ENCODE results near the gene ACOX3.

Gene ACOX3

DNA sequence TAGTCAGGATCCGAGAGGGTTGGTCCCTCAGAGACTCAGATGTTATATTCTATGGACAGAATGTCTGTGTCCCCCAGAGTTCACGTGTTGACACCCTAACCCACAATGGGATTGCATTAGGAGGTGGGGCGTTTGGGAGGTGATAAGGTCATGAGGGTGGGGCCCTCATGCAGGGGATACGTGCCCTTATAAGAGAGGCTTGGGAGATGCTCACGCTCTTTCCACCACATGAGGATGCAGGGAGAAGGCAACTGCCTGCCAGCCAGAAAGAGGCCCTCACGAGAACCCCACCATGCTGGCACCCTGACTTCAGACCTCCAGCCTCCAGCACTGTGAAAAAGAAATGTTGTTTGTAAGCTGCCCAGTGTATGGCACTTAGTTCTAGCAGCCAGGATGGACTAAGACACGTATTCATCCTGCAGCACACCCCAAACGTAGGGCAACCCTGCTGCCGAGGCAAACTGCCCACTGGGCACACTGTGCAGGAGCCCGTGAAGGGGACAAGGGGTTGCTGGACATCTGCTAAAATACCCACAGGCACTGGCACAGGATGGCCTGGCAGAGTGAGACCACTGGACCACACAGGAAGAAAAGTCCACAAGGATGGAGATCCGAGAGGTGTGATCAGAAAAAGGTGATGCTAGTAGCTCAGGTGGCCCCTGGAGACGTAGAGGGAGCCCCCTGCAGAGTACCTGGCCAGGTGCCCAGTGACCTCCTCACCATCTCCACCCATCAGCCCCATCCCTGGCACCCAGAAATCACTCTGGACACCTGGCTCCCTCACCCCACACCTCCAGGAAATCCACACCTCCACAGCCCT, 108.3 kb downstream of the ACOX3 start:
- no peak for DNase-seq

DNA sequence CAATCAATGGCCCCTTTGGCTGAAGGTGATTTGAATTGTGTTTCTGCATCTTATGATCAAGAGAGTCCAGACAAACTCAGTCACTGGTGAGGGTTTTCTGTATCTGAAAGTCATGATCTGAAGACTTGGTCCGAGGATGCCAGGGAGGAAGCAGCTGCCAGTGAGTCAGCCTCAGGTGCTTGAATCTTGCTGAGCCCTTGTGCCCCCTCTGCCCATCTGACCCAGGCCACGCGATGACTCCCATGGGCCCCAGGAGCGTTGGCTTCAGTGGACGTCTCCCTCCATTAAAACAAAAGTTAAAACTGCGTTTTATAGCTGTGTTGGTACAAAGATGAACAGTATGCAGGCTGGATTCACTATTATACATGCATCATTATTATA, 109.0 kb downstream of the ACOX3 start:
- DNase-seq, result no peak

DNA sequence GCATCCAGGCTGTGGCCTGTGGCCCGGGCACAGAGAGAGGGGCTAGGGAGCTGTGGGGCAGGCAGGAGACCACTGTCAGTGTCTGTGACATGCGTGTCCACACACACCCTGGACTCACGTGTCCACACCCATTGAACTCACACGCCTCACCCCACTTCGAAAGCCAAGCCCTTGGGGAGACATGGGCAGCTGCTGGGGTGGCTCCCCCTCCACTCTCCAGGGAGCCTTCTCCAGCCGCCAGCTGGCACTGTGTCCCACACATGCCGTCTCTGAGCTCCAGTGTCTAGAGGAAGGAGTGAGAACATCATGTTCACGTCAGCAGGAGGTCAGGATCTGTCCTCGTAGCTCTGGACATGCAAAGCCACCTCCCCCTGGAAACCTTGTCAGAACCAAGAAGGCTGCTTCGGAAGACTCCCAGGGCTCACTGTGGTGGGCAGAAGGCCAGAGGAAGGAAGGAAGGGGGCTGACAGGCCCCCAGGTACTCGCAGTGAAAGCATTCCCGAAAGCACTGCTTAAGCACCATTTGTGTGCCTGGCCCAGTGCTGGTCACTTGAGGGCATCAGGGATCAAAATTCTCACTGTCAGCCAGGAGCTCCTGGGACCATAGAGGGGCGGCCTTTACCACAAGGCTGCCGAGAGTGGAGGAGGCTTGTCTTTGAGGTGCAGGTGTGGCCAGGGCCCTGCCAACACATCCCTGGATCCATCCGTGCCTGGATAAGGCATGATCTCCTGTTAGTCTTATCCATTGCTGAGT, 109.5 kb downstream of the ACOX3 start:
- DNase-seq, result no peak

DNA sequence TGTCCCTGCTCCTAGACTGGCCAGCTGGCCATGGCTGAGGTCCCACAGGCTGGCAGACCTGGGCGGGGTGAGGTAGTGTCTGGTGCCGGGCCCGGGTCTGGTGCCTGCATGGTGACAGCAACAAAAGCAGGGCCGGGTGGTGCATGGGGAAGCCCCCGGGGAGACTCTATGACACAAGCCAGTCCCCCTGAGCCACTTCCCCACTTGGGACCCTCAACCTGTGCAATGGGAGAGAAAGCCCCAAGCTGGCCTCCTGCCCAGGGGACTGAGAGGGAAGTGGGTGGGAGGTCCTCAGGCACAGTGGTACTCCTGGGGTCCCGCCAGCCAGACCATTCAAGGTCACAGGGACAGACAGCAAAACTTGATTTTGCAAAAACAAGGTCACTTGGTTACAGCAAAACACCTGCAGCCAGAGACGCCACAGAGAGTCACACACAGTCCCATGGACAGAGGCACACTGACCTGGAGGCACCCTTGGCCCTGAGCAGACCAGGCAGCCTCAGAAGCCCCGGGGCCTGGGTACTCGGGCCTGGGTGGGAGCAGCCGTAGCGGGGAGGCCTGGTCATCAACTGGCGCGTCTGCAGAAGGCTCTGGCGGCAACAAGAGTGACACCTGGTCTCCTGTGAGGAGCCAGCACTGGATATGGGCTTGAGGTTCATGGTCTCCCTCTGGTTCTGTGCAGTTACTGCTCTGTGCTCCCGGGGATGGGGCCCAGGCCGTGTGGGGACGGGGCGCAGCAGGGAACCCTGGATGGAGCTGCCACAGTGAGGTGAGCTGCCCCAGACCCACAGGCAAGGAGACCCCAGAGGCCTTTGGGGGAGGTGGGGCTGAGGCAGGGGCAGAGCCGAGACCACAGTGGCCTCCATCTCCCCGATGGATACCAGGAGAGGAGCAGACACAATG, 110.4 kb downstream of the ACOX3 start:
- DNase-seq, result no peak

DNA sequence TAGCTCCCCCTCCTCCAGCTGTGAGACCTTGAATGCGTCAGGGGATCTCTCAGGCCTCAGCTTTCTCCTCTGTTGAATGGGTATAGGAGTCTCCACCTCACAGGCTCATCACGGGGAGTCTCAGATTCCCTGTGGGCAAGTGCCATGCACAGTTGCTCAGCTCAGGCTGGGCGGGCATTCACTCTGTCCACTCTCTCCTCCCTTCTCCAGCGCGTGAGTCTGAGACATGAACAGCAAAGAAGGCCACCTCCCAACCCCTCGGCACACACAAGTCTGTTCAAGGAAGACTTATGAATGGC, 111.0 kb downstream of the ACOX3 start:
- DNase-seq, result no peak

DNA sequence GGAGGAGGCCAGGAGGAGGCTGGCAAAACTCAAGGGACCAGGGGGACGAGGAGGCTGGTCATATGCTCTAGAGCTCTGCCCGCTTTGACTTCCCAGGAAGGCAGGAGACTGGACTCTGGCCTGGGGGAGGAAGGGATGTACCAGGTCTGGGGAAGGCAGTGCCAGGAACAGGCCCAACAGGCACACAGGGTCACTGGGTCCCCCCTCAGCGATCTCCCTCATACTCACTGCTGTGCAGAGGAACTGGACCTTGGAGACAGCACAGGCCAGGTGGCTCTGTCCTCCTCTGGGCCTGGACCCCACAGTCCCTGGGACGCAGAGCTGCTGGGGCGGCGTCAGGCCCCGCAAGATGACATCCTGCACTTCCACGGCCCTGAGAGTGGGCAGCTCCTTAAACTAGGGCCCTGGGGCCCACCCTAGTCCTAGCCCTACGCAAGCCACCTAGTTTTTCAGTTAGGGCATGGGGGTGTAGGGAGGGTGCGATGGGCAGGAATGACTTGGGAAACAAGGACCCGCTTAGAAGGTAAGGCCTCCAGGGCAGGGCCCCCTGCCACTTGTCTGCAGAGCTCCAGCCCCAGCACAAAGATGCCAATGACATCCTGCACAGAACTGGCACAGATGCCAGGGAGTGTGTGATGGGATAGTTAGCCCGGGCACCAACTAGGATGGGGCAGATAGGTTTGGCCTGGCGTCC, 111.5 kb downstream of the ACOX3 start:
- DNase-seq, result no peak

DNA sequence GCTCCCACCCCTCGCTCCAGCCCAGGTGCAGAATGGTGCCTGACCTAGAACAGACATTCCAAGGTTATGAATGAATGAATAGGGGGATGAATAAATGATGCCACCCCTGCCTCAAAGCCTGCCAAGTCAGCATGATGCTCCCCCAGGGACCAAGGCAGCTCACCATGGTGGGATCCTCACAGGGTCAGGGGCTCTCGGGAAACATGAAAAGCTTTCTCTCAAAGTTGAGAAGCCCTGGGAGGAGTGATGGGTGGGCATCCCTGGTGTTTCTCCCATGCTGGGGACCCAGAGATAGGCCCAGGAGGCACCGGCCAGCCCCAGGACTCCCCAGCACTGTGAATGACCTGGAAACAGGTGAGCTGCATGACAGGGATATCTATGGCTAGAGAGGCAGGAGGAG, 112.1 kb downstream of the ACOX3 start:
- DNase-seq, result no peak

DNA sequence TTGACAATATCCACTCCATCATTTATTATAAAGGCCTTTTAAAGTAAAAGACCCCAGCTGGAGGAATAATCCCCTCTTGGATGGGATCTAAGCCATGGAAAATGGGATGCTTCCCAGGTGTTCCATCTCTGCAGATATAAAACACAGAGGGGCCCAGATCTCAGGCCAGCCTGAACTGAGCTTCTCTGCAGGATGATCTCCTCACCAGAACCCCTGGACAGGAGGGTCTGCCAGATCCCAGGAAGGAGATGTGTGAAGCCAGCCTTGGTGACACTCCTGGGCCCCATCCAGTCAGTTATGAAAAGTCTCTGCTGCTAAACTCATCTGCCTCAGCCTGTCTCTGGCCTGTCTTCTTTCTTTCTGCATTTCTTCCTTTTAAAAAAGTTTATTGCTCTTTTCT, 114.3 kb downstream of the ACOX3 start:
- no peak for DNase-seq

DNA sequence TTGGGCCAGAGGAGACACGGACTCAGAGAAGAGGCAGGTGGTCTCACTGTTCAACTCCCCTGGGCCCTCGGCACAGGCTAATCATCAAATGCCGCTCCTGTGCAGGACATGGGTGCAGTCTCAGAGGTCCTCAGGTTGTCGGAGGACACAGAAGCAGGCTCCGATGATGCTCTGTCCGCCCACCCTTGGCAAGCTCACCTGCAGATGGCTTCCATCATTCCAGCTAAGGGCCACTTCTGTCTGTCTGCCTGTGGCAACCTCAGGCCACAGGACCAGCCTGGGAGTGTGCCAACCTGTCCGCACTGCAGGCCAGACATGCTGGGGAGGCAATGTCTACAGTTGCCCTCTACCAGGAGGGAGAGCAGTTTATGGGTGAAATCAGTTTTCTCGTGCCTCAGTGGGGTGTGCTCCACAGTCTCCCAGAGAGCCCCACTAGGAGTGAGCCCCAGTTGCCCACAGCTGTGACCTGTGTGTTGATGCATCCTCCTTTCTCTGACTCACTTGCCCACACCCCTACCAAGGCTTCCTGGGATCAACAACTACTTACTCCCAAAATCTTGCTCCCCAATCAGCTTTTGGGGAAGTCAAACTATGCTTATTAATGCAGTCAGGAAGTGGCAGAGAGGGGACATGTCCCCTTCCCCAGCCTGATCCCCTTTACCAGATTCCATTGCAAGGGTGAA, 115.1 kb downstream of the ACOX3 start:
- no peak for DNase-seq

DNA sequence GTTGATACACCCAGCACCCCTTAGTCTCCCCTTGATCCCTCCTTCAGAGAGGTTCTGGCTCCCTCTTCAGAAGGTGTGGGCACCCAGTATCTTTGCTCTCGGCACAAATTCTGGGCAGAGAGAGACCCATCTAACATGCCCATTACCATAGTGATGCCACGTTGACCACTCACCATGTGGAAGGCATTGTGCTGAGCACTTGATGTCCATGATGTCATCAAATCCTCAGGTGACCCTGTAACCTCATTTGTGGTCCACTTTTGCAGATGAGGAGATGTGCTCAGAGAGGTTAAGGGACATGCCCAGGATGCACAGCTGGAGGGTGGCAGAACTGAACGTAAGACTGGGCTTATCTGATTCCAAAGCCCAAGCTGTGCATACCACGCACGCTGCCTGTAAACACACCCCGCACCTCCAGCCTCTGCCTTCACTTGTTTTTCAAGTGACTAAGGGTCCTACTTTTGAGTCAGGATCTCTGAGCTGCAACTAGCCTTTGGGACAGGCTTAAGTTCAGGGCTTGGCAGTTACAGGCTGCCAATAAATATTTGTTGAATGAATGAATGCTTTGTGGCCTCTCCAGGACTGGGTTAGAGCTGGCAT, 115.8 kb downstream of the ACOX3 start:
- DNase-seq, result no peak

DNA sequence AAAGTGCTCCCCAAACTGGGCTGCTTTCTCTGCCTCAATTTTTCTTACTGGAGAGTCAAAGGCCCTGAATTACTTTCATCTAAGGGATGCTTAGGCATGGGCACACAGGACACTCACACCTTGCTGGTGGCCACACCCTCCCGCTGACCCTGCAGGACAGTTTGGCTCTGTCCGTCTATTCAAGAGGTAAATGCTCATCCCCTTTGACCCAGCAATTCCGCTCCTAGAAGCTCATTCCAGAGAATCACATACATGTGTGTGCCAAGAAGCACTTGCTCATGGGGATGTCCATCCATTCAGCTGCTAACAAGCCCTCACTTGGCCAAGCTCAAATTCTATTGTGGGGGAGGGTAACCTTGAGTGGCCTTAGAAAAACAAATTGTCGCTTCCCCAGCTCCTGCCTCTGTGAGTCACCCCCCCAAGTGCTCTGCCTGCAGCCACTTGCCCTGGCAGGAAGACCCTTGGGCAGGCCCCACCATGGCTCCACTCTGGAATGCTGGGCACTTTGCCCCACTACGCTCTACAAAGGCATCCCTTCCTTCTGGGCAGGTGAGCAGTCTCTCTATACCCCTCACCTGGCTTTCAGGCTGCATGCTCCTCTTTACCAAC, 116.5 kb downstream of the ACOX3 start:
- DNase-seq, result no peak

DNA sequence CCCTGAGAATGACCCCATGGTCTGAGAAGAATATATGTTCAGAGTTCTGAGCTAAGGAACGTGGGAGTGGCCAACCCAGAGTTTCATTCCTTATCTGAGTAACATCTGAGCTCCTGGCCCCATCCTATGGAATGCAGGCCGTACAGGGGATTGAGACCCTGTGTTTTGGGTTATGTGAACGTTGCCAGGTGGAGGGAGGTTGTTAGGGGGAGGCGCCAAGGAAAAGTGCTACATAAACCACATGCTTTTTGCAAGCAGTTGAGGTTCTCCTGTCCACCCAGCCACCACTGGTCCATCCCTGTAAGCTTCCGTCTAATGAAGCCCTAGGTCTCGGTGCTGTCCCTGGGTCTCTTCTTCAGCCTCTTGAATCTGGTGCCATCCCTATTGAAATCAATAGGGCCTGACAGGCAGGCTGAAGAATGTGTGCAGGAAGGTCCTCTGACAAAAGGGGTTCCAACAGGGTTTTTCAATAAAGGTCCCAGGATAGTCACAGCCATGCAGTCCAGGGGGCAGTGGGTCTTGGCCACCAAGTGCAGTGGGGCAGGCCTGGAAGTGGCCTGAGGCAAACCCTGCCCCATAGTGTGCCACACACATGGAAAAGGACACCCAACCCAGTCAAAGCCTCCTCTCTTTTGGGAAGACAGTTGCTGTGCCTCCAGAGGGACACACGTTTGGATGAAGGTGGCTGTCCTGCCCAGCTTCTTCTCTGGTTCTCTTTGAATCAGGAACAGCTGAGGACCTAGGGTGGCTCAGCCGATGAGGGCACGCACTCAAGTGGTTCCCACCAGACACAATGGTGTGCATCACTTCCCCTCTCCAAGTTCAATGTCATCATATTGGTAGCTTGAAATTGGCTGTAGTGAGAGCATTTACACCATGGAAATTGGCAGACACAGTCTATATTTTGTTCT, 117.5 kb downstream of the ACOX3 start:
- DNase-seq, result no peak

DNA sequence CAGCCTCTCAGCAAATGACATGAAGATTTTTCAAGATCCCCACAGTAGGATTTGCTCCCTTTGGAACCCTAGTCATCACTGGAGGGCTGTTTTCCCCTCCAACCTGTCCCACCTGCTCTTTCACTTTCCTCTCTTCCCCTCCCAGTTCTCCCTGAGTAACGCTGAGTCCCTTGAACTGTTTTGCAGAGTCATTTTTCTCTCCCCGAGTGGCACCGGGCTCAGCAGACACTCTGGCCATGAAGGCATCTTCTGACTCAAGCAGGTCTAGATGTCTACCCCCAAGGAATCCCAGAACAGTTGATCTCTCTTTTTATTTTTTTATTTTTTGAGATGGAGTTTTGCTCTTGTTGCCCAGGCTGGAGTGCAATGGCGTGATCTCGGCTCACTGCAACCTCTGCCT, 118.8 kb downstream of the ACOX3 start:
- DNase-seq, result no peak

DNA sequence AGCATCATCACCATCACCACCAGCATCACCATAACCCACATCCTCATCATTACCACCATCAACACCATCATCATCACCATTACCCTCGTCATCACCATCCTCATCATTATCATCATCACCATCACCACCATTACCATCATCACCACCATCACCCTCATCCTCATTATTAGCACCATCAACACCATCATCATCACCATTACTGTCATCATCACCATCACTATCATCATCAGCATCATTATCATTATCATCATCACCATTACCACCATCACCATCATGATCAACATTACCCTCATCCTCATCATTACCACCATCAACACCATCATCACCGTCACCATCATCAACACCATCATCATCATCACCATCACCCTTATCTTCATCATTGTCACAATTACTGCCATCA, 119.3 kb downstream of the ACOX3 start:
- no peak for DNase-seq

DNA sequence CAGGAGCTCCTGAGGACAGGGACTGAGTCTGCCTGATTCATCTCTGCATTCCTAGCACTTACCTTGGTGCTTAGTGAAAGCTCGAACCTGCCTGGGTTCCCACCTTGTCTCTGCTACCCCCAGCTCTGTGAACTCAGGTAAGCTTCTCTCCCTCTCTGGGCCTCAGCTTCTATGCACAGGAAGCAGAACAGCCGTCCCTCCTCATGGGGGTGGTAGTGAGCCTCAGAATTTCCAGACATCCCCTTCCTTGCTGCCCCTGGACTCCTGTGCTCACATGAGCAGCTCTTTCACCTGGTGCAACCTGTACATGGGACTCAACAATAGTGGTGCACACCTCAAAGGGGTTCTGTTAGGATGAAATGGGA, 120.2 kb downstream of the ACOX3 start:
- DNase-seq, result no peak

DNA sequence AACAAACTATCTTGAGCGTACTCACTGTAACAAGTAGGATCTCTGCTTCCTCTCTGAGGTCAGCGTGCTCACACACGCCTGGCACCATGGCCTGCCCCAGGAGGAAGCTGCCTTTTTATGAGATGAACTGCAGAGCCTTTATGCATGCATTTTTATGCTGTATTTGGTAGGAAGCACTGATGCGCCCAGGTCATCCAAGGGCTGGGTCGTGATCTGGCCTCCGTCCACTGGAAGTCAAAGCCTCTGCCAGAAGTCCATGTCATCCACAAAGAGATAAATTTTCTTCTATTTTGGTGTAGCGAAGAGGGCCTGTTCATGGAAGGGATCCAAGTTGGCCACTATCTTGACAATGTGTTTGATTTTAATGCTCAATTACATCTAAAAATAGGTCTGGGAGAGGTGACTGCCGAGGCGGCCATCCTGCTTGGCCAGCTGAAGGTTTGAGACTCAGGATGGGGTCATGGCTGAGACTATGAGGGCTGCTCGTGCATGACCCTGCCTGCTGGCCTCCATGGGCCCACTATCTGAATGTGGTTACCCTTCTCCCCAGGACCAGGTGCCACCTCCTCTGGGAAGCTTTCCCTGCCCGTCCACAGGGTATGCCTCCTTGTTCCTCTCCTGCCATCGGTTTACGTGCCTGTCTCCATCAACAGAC, 120.7 kb downstream of the ACOX3 start:
- peak; percentile 51 for DNase-seq

DNA sequence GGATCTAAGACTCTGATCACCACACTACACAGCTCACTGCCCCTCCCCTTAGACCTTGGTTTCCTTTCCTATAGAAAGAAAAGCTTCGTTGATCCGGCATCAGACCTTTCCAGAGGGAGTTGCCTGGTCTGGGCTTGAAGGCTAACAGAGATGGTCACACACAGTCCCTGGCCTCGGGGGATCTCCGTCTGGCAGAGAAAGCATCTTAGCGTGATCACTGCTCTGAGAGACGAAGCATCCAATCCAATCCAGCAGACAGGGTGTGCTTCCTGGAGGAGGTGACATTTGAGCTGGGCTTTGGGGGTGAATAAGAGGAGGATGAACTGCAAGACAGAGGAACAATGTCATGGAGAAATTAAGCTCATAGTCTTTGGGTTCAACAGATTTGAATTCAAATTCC, 121.5 kb downstream of the ACOX3 start:
- no peak for DNase-seq

DNA sequence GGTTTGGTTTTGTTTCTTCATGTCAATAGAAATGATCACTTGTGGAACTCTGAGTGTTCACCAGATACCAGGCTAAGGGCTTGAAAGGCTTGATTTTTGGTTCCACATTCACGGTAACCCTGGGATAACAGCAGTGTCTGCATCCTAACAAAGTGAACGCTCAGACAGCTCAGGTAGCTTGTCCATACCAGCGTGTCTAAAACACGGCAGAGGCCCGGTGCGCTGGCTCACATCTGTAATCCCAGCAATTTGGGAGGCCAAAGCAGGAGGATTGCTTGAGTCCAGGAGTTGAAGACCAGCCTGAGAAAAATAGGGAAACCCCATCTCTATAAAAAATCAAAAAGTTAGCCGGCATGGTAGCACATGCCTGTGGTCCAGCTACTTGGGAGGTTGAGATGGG, 122.0 kb downstream of the ACOX3 start:
- DNase-seq, result no peak

DNA sequence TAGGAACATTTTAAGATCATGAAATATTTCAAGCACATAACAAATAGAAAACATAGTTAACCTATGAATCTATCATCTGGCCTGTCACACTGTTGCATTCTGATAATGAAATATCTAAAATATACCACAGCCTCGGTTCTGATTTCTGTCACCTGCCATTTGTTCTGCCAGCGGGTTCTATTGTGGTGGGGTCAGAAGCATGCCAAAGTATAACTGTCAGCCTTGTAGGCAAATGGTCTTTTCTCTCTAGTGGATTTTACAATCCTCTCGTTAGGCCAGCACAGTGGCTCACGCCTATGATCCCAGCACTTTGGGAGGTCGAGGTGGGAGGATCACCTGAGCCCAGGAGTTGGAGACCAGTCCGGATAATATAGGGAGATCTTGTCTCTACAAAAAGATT, 123.0 kb downstream of the ACOX3 start:
- DNase-seq, result no peak

DNA sequence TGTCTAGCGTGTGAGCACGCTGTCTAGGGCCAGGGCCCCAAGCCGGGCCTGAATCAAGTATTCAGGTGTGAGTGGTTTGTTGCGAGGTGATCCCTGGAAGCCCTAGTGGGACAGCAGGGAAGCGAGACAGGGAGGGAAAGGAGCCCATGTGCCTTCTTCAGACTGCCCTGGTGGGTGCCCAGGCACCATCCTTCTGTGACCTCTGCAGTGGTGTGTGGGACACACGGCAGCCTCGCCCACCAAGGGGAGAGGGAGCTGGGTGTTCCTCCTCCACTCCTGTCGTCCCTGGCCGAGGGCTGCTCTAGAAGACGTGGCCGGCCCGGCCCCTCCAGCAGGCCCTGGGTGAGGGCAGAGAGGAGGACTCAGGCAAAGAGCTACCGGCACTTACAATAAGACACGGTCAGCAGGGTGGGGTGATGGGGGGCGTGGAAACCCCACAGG, 123.6 kb downstream of the ACOX3 start:
- no peak for DNase-seq
